Measurements from ENCODE around the gene CRLF2.
A peak's percentile ranks its signal among the peaks of the same experiment; 100 is the strongest.
"Not testable (repeated sequence)": the region's sequence is repeated elsewhere in the genome, so short reads cannot be mapped to it uniquely, and the experiment has no call there.

Gene CRLF2

DNA sequence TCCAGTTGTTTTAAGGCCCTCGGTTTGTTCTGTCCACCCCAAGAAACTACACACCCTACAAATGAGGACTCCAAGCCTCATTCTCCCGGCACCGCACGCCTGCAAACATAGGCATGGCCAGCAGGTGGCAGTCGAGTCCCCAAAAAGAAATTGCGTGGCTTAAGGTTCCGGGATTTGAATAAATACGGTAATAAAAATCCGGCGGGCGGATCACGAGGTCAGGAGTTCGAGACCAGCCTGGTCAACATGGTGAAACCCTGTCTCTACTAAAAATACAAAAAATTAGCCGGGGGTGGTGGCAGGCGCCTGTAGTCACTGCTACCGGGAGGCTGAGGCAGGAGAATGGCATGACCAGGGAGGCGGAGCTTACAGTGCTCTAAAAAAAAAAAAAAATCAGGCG, 34.4 kb upstream of the CRLF2 start:
- Histone ChIP-seq H3K36me3 (no peaks in the 10 kb centered on the region), H3K27ac (no peak overlapping the region), H3K4me3 (ENCODE audit: low read depth, low read length) (no peak overlapping the region), H3K9me3 (ENCODE audit: severe bottlenecking) (no peaks in the 10 kb centered on the region), H3K27me3 (ENCODE audit: insufficient read depth, low read depth, severe bottlenecking) (peaks cover 17% of the 10 kb centered on the region)
- DNase-seq = peak; percentile 66
- TF ChIP-seq, protein P1, sequence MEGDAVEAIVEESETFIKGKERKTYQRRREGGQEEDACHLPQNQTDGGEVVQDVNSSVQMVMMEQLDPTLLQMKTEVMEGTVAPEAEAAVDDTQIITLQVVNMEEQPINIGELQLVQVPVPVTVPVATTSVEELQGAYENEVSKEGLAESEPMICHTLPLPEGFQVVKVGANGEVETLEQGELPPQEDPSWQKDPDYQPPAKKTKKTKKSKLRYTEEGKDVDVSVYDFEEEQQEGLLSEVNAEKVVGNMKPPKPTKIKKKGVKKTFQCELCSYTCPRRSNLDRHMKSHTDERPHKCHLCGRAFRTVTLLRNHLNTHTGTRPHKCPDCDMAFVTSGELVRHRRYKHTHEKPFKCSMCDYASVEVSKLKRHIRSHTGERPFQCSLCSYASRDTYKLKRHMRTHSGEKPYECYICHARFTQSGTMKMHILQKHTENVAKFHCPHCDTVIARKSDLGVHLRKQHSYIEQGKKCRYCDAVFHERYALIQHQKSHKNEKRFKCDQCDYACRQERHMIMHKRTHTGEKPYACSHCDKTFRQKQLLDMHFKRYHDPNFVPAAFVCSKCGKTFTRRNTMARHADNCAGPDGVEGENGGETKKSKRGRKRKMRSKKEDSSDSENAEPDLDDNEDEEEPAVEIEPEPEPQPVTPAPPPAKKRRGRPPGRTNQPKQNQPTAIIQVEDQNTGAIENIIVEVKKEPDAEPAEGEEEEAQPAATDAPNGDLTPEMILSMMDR (IDR thresholded peaks at IDR 0.05; ENCODE audit: low read depth, low read length) = peak; percentile 70

DNA sequence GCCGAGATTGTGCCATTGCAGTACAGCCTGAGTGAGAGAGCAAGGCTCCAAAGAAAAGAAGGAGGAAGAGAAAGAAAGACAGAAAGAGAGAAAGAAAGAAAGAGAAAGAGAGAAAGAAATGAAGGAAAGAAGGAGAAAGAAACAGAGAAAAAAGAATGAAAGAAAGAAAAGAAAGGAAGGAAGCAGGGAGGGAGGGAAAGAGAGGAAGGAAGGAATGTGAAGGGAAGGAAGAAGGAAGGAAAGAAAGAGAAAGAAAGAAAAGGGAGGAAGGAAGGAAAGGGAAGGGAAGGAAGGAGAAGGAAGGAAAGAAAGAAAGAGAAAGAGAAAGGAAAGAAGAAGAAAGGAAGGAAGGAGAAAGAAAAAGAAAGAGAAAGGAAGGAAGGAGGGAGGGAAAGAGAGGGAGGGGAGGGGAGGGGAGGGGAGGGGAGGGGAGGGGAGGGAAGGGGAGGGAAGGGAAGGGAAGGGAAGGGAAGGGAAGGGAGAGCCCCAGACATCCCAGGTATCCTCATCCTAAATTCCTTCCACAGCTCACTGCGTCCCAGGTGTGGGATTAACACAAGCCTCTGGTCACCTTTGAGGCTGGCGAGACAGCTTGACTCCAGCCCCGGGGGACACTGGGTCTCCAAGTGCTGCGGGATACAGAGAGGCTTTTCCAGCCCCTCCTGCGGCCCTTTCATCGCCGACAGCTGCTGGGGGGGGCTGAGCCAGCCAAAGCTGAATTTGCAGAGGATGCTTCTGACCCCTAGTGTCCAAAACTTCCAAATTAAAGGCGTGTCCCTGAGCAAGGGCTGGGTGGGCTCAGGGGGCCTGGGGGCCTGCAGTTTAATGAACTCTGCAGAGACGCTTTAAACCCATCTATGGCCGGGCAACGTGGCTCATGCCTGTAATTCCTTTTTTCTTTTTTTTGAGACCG, 32.0 kb upstream of the CRLF2 start:
- H3K9me3 ChIP-seq (ENCODE audit: severe bottlenecking) = peaks cover 3% of the 10 kb centered on the region
- H3K27ac ChIP-seq = no peak overlapping the region
- no peaks in the 10 kb centered on the region for H3K36me3 ChIP-seq
- peak; percentile 54 for DNase-seq
- peaks cover 17% of the 10 kb centered on the region for H3K27me3 ChIP-seq (ENCODE audit: insufficient read depth, low read depth, severe bottlenecking)
- TF ChIP-seq, protein P1 (IDR thresholded peaks at IDR 0.05; ENCODE audit: low read depth, low read length) = peak; percentile 22; the same call in 1 of the 2 replicates
- H3K4me3 ChIP-seq (ENCODE audit: low read depth, low read length) = no peak overlapping the region

DNA sequence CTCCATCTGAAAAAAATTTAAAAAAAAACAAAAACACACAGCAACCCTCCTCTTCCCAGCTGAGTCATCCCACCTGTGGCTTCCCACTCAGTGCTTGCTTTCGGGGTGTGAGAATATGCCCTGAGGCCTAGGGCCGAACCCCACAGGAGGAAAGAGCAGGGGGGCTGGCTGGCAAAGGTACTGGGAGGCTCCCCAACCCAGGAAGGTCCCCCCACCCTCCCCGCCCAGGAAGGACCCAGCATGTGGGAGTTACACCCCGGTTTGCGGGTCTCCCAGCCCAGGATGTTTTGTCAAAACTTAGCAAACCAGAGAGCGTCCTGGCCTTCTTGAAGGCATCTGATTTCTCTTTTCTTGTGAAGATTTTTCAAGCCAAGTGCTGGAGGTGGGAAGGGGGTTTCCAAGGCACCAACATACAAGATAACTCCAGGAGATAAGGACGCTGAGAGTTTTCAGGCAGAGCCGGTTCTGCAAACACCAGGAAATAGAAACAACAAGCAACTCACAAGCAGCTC, 30.5 kb upstream of the CRLF2 start:
- DNase-seq = no peak
- Histone ChIP-seq H3K27ac (no peak overlapping the region), H3K4me3 (ENCODE audit: low read depth, low read length) (no peak overlapping the region), H3K9me3 (ENCODE audit: severe bottlenecking) (peaks cover 6% of the 10 kb centered on the region), H3K27me3 (ENCODE audit: insufficient read depth, low read depth, severe bottlenecking) (peaks cover 12% of the 10 kb centered on the region), H3K36me3 (no peaks in the 10 kb centered on the region)
- TF ChIP-seq, protein P1 (IDR thresholded peaks at IDR 0.05; ENCODE audit: low read depth, low read length) = no peak

DNA sequence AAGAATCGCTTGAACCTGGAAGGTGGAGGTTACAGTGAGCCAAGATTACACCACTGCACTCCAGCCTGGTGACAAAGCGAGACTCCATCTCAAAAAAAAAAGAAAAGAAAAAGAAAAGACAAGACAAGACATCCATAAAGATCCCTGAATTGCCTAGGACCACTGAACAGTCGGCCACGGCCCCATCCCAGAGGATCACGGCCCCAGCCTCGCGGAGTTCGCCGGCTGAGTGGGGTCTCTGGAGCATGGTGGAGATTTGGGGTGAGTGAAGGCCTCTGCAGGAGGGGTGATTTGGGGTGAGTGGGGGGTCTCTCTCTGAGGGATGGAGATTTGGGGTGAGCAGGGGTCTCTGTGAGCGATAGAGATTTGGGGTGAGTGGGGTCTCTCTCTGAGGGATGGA, 28.1 kb upstream of the CRLF2 start:
- H3K4me3 ChIP-seq (ENCODE audit: low read depth, low read length); H3K36me3 ChIP-seq; H3K27ac ChIP-seq; DNase-seq: not testable (repeated sequence)
- H3K9me3 ChIP-seq (ENCODE audit: severe bottlenecking) = peaks cover 11% of the 10 kb centered on the region
- H3K27me3 ChIP-seq (ENCODE audit: insufficient read depth, low read depth, severe bottlenecking) = peaks cover 12% of the 10 kb centered on the region

DNA sequence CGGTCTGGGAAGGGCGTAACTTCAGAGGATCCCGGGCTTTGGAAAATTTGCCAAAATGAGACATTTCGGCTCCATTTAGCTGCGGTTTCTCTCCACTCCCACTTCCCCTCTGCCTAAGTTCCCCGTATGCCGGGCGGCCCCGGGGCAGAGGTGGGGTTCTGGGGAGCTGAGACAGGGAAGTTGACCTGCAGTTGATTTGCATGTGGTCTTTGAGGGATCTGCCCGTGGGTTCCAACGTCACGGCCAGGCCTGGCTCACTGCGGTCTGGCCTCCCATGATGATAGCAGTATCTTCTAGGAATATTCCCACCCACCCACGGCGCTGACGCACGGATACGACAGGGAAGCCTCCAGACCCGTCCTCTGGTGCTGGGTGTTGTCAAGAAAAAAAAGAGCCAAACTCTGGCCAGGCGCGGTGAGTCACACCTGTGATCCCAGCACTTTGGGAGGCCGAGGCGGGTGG, 27.3 kb upstream of the CRLF2 start:
- H3K36me3 ChIP-seq = no peaks in the 10 kb centered on the region
- no peak for DNase-seq
- TF ChIP-seq, protein P1 (IDR thresholded peaks at IDR 0.05; ENCODE audit: low read depth, low read length) = no peak
- H3K4me3 ChIP-seq (ENCODE audit: low read depth, low read length) = no peak overlapping the region
- no peak overlapping the region for H3K27ac ChIP-seq
- H3K27me3 ChIP-seq (ENCODE audit: insufficient read depth, low read depth, severe bottlenecking) = peaks cover 12% of the 10 kb centered on the region
- H3K9me3 ChIP-seq (ENCODE audit: severe bottlenecking) = peaks cover 11% of the 10 kb centered on the region

DNA sequence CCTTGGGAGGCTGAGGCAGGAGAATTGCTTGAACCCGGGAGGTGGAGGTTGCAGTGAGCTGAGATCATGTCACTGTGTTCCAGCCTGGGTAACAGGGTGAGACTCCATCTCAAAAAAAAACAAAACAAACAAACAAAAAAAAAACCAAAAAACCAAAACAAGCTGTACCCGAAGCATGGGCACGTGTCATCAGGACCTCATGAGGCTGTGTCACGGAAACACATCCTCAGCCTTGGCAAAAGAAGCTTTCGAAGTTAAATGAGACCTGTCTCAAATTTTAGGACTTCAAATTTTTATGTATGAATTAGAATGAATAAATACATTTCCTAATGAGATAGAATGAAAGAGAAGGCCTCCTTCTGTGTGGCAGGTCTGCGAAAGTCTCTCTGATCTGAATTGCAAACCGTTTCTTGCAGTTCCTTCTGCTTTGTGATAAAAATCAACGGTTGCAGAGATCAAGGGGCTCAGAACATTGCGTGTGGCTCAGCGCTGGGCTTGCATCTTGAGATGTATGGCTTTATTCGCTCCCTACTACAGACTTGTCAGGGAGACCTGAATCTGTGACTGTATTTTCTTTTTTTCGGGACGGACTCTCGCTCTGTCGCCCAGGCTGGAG, 19.5 kb upstream of the CRLF2 start:
- peaks cover 13% of the 10 kb centered on the region for H3K9me3 ChIP-seq (ENCODE audit: severe bottlenecking)
- DNase-seq = no peak
- peaks cover 56% of the 10 kb centered on the region for H3K27me3 ChIP-seq (ENCODE audit: insufficient read depth, low read depth, severe bottlenecking)
- TF ChIP-seq, protein P1 (IDR thresholded peaks at IDR 0.05; ENCODE audit: low read depth, low read length) = no peak
- no peaks in the 10 kb centered on the region for H3K36me3 ChIP-seq
- no peak overlapping the region for H3K27ac ChIP-seq
- H3K4me3 ChIP-seq (ENCODE audit: low read depth, low read length) = no peak overlapping the region

DNA sequence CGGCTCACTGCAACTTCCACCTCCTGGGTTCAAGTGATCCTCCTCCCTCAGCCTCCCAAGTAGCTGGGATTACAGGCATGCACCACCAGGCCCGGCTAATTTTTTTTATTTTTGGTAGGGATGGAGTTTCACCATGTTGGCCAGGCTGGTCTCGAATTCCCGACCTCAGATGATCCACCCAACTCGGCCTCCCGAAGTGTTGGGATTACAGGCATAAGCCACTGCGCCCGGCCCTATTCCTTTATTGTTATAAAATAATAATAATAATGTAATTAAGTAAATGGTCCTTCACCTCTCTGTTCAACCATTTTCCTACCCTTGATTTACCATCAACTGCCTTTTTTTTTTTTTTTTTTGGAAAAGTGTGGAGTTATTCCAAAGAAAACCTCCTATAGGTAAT, 15.7 kb upstream of the CRLF2 start:
- H3K4me3 ChIP-seq (ENCODE audit: low read depth, low read length); H3K27ac ChIP-seq; DNase-seq; H3K36me3 ChIP-seq: not testable (repeated sequence)
- Histone ChIP-seq H3K27me3 (ENCODE audit: insufficient read depth, low read depth, severe bottlenecking) (peaks cover 68% of the 10 kb centered on the region), H3K9me3 (ENCODE audit: severe bottlenecking) (peaks cover 18% of the 10 kb centered on the region)

Measured in WERI-Rb-1 (cell line).